Hindlimb muscle (tissue), 1 donor: ENCODE measurements around the gene CRYM. TPM values are rescaled to one million over a fixed set of nuclear protein-coding genes. Genes with fewer than 3 reads are reported as not detected.

Source experiments
- DNase-seq: peaks from one replicate; pipeline ENCODE4 v3.0.0-alpha.2; 2013
- polyA plus RNA-seq: library from polyadenylated mRNA; unstranded; fragments of 120-200 nt; gene quantifications from one replicate; pipeline ENCODE4 v1.2.1, GENCODE V29; 2013; ENCODE audit not compliant: insufficient read length

Gene CRYM
- polyA plus RNA-seq, 1 donor = not detected

- DNase-seq = no peak
Observed at GRCh38 chr16:21242756-21243155, 35.3 kb downstream of the CRYM start.

GRCh38 chr16:21239646-21240045 lies 38.4 kb downstream of the CRYM start:
- no peak for DNase-seq

- no peak for DNase-seq
Observed at GRCh38 chr16:21236831-21237230, 41.3 kb downstream of the CRYM start.

GRCh38 chr16:21235199-21235585 lies 42.9 kb downstream of the CRYM start:
- no peak for DNase-seq

GRCh38 chr16:21233521-21234150 lies 44.5 kb downstream of the CRYM start, which contains the start of gene ANKS4B:
Gene ANKS4B, plus strand, starts transcription at chr16:21233699. Its CDS starts 39 bp downstream, at chr16:21233738.
- no peak for DNase-seq

GRCh38 chr16:21233045-21233520 lies 45.0 kb downstream of the CRYM start:
- no peak for DNase-seq

- DNase-seq = no peak
Observed at GRCh38 chr16:21228361-21228872, 49.7 kb downstream of the CRYM start.

GRCh38 chr16:21227866-21228265 lies 50.2 kb downstream of the CRYM start:
- no peak for DNase-seq

- DNase-seq = peak; percentile 2
Observed at GRCh38 chr16:21226749-21227148, 51.3 kb downstream of the CRYM start.

- no peak for DNase-seq
Observed at GRCh38 chr16:21224800-21225199, 53.3 kb downstream of the CRYM start.

- no peak for DNase-seq
Observed at GRCh38 chr16:21223787-21224186, 54.3 kb downstream of the CRYM start.

GRCh38 chr16:21222495-21223337 lies 55.4 kb downstream of the CRYM start:
- DNase-seq = no peak

- DNase-seq = no peak
Observed at GRCh38 chr16:21219551-21219950, 58.5 kb downstream of the CRYM start.

GRCh38 chr16:21218153-21218552 lies 59.9 kb downstream of the CRYM start:
- DNase-seq = no peak

GRCh38 chr16:21217121-21217520 lies 61.0 kb downstream of the CRYM start:
- no peak for DNase-seq

- no peak for DNase-seq
Observed at GRCh38 chr16:21214086-21214485, 64.0 kb downstream of the CRYM start.

GRCh38 chr16:21211486-21211885 lies 66.6 kb downstream of the CRYM start, which contains the start of gene ZP2:
Gene ZP2, minus strand, starts transcription at chr16:21211574. Its CDS starts 27 bp downstream, at chr16:21211547.
- DNase-seq = no peak

Other genes starting within 250 kb of the CRYM start
- 0.17 TPM for gene DNAH3, start 127.4 kb downstream of the CRYM start, polyA plus RNA-seq
- gene LDAF1, start 119.6 kb downstream of the CRYM start, polyA plus RNA-seq = 37.4 TPM
- 0.18 TPM for gene ZP2, start 66.7 kb downstream of the CRYM start, polyA plus RNA-seq
- gene ANKS4B, start 44.6 kb downstream of the CRYM start, polyA plus RNA-seq = not detected